Stimulated activated CD4-positive, alpha-beta T cell treated with anti-CD3 and anti-CD28 coated beads, TNF-alpha, amount 100 ng/mL, for 24 hours (primary cell): ENCODE results near the gene TEX35.

Experiments used
- DNase-seq, 3 experiments: peaks; one replicate each; pipeline ENCODE4 v3.0.0-alpha.2; 2020; ENCODE audit warnings: low read depth in 3 of 3

The TEX35 gene

DNA sequence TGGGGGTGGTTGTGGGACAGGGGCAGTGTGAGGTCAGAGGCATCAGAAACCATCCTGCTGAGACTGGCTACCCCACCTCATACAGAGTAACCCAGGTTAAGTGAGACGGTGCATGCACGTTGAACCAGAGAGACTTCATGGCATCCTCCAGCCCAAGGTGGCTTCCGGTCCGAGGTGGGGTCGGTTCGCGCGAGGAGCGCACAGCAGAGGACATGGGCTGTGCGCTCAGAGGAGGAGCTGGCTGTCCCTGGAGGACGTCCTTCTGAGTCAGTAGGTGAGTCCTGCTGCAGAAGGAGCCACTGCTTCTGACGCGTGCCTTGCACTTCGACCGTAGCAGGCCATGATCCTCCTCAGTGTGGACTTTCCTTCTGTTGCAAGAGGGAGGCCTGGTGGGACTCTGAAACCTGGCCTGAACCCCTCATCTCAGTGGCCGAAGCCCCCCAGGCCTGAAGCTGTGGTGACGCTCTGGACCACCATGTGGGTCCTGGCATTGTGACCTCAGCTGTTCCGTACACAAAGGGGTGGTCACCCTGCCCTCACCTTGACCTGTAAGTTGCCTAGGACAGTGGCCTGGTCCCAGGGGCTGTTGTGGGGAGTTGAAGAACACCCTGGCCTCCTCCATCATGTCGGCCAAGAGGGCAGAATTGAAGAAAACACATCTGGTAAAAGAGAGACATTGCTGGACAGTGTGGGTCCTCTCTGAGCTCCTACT is at the start of gene TEX35:
TSS of gene TEX35 (plus strand) at position 544 of the 712 bp plus-strand sequence. CDS start at position 624, 80 bp downstream.
- DNase-seq = no peak

DNA sequence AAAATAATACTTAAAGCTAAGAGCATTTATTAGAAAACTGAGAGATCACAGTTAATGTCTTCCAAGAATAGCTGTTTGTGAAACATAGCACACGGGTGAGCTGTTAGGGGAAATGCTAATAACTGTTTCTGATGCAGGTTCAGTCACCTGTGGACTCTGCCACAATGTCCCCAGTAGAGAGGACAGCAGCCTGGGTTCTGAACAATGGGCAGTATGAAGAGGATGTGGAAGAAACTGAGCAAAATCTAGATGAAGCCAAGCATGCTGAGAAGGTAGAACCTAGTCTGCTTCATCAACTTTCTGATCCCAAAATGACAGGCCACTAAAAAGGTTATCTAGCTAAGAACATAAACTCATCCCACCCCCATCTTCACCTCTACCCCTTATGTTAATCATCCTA is 48.8 kb upstream of the TEX35 start:
- DNase-seq = no peak

DNA sequence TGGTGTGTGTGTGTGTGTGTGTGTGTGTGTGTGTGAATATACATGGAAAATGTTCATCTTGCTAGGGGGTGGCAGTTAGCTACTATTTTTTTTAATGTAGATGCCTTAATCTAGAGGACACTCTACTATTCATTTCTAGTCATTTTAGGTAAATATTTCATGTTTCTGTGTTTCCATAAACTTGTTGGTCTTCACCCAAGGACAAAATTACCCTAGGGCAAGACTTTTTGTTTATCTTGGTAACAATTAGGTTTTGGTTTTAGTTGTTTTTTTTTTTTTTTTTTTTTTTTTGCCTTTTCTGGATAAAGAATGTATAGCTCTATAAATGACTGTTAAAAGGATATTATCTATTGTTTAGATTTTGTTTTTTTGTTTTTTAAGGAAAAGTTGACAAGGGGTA is 48.3 kb upstream of the TEX35 start:
- DNase-seq = no peak

DNA sequence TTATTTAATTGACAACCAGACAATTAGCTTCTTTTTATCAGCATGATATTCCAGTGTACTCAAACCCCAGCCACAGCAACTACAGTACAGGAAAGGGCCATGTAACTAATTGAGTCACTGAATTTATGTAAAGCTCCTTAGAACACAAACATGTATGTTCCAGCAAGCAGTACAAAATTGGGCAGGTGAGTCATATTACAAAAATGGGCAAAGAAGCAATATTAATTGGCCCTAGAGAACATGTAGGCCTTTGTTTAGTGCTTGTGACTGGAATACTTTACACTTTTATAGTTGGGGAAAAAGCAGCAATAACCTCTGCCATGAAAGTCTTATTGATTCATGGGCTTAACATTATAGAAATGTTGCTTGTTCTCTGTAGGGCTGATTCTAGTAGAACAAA is 47.9 kb upstream of the TEX35 start:
- DNase-seq = no peak

DNA sequence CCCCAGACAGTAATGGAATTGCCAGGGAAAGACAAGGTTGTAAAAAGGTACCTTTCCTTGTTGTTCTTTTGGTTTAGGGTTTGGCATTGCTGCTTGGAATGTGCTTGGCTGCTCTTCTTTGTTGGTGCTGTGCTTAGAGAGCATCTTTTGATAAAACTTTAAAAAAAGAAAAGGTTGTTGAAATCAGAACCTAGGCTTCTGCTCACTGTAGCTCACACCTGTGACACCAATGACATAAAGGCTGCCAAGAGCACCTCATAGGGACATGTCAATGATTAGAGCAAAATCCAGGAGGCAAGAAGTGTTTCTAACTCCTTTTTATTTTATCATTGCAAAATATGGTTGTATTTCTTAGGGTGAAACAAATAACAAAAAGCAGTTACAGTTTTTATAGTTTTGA is 45.1 kb upstream of the TEX35 start:
- DNase-seq = no peak

DNA sequence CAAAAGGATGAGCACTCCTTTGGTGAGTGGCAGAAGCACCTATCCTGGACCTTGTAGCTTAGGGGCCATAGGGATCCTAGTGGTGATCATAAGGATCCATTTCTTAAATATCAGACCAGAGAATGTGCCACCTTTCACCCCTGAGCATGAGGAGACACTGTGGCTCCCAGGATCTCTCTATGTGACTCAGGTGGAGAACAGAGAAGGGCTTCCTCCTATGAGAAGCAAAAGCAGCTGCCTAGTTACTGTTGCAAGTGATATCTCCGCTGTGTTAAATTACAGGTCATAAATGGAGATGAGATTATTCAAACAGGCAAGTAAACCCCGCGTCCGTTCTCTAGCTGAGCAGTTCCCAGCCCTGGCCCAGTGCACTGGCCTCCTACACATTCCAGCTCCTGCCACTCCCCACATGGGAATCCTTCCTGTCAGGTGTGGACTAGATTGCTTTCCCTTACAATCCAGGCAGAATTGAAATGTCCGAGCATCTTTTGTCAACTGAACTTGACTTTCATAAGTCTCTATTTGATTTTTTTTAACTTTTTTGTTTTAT is 42.4 kb upstream of the TEX35 start:
- DNase-seq = no peak

DNA sequence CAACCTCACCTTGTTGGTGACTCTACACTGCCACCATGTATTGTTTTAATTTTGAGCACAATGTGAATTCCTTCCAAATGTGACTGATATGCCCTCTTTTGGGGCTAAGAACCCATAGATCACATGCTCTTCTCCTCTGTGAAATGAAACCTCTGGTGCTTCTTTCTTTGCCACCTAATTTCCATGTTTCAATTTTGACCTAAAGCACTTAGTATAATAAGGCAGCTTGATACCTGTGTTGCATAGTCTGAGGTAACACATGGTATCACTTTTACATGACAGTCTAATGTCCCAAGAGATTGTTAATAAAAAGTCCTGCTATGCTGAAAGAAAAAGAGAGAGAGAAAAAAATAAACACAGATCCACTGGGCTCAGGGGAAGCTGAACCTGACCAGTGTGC is 40.4 kb upstream of the TEX35 start:
- DNase-seq = no peak

DNA sequence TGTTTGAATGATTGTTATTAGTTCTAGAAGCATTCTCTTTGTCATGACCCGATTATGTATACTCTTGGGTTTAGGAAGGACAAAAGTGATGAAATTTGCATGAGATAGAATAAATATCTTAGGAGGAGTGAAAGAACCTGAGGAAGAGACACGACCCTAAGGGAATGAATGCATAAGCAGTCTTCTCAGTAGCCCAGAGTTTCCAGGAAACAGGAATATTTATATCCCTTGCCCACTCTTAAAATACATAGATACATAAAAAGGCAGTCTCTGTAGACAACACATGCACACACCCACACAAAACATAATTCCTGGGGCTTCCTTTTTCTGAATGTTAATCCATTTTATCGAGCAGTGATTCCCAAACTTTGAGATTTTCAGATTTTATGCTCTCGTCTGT is 35.5 kb upstream of the TEX35 start:
- no peak for DNase-seq

DNA sequence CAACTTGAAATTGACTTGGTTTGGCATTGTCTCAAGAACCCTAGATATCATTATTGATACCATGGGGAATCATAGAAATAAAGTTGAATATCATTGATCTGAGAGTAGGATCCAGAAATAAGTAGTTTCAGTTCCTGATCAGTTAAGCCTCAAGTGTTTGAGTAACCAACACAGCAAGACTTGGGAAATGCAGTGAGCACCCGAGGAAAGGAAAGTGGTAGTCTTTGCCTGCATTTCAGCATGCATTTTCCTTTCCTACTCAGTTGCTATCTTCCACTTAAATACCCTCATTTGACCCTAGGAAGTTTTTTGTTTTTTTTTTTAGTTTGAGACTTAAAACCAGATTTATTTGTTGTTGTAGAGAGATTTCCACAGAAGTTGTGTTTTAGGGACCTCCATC is 35.1 kb upstream of the TEX35 start:
- no peak for DNase-seq

DNA sequence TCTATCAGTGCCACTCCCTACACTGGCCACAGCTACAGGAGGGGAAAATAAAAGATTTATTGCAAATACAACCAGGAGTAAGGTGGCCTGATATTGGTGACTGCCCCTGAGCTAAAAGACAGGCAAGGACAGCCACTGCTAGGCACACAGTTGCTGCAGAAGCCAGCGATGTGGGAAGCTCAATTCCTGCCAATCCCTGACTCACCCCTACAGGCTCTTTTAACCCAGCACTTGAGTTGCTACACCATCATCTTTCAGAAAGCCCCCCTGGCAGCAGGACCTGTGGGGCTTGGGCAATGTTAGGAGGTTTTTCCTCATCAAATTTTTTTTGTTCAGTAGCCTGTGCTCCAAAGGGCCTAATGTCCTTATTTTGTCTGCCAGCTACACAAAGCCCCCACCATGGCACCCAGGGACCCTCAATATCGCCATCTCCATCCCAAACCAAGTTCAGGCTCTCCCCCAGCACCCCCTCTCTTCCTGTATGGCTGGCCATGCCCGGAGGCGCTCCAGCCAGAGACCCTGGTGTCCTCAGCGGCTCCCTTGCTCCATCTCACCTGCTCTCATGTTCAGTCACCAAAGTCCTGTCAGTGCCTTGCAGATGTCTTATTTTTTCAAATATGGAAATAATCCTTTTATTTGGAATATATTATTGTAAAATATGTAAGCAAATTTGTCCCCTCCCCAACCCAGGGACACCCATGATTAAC is 29.5 kb upstream of the TEX35 start:
- DNase-seq = no peak

DNA sequence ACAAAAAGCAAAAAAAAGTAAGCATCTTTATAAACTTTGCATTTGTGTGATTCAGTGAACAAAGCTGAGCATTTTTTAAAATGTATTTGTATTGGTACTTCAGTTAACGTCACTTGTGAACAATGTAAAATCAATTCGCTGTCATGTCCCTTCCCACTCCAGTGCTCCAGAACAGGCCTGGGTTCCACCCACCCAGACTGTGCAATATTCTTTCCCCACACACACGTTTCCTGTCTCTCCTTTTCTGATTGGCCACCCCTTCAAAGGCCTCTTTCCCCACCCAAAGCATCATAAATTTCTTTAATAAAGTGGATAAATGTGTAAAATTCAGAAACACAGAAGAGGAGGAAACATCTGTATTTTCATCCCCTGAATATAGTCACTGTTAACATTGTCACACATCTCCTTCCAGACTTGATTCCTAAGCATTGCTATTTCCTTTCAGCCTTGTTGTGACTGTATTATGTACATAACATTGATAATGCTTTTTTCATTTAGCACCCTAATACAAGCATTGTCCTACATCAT is 28.1 kb upstream of the TEX35 start:
- no peak for DNase-seq

DNA sequence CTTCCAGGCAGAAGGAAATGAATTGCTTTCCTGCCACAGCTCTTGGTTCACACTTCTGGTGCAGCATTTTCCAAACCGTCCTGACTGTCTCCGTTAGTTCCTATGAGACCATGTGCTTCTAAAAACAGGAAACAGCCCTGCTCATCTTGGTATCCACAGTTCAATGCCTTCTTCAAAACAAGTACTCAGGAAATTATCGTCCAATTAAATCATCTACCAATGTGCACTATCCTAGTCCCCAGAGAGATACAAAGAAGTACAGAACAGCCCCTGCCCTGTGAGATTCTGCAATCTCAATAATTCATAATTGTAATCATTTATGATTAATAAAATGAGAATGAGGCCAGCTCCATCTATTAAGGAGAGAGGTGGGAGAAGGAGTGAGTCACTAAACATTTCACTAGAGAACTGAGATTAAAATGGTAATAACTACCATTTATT is 27.3 kb upstream of the TEX35 start:
- DNase-seq = no peak

DNA sequence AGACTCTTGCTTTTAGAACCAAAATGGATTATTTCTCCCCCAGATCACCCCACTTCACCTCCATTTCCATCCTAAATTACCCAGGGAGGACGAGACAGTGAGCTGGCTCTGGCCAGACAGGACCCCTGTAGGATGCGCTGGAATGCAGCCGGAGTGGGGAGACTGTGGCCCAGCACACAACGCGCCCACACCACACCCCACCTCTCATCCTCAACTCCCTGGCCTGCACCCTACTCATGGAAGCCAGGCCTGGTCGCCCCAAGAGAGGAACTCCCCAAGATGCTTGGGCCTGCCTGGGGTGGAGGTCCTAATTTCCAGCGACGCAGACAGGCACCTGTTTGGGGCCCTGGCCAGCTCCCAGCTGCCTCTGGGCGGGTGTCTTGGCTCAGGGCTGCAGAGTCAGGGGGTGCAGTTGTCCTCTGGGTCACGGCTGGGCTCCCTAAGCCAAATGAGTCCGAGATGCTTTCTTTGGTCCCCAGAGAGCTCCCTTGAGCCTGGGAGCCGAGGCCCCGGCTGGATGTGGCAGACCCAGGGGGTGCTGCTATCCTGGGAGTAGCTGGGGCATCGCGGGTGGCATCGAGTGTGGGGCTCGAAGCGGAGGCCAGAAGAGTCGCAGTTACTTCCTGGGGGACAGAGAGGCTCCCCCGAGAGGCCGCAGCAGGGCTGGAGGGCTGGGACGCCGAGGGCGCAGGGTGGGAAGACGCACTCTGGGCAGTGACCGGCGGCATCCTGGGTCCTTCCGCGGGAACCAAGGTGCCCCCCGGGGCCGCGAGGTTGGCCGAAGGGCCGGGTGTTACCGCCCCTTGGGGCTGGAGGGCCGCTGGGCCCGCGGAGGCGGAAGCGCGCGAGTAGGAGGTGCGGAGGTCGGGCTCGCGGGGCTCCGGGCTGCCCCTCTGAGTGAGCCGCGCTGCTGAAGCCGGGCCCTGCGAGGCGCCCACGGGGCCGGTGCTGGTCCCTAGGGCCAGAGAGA is 26.5 kb upstream of the TEX35 start:
- DNase-seq = no peak

DNA sequence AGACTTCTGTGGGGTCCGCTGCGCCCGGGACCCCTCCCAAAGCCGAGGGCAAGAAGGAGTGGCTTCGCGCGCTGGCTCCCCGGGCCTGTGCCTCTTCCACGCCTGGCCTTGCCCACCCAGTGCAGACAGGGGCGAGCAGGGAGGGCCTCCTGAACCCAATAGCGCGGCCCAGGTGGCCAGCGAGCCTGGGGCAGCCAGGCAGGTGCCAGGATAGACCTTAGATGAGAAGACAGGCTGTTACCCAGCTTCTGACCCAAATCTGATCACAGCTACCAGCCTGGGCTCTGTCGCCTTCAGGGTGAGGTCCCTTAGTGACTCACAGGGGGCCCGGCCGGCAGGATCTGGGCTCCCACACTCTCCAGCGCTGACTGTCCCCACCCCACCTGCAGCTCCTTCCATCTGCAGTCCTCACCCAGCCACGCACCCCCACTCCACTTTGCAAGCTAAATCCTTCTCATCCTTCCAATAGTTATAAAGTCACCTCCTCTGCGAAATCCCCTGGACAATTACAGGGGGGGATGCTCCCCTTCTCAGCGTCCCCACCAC is 25.8 kb upstream of the TEX35 start:
- no peak for DNase-seq

DNA sequence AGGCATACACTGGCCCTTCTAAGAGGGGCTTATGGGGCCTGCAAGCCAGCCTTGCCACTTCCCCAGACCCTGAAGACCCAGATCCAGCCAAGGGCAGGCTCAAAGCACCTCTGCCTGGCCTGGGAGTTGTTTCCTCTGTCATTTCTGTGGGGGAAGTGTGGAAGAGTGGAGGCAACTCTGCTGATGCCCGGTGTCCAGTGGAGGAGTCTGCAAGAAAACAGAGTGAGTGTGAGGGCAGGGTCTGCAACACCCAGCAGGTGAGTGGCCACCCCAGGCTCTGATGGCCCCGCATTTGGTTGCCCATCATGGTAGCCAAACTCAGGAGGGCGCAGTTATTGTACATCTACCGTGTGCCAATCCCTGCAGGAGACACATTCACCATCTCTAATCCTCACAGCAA is 24.5 kb upstream of the TEX35 start:
- DNase-seq = no peak

DNA sequence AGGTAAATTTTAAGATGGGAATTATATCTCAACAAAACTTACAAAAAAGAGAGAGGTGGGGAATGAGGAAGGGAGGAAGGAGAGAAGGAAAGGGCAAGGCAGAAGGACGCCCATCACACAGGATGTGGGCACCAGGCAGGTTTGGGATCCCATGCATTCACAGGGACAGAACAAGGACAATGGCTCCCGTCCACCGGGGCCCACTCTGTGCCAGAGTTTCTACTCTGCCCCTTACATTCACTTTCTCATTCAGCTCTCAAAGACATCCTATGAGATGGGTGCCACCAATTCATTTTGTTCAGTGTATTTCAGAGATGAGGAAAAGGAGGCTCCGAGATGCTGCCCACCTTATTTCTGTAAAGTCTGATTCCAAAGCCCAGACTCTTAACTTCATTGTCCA is 23.5 kb upstream of the TEX35 start:
- DNase-seq = no peak

DNA sequence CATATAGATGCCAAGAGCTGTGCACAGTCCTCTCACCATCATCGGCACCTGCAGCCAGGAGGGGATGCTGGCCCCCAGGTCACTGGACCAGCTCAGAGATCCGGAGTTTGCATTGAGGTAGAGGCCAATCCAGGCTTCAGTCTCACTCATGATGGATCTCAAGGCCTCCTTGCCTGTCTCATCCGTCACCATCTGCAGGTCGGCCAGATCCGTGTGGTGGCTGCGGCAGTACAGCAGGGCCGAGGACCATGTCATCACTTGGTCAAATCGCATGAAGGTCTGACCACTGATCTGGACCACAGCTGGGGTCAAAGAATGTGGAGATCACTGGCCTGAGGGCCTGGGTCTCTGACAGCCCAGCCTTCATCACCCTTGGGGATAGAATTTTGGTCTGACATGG is 22.8 kb upstream of the TEX35 start:
- no peak for DNase-seq

DNA sequence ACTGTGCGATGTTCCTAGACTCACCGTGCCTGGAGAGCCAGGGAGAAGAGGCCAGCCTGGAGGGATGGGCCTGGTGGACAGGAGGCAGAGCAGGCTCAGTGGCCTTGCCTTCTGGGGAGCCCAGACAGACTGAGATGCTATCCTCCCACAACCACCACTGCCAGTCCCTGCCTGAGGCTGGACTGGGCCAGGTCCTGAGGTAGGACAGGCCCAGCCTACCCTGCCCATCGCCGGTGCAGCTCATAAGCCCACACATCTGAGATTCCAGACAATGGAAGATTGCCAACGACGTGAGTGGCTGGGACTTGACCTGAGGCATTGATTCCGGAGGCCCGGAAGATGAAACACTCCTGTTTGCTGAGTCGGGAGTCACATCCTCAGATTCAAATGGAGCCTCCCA is 21.9 kb upstream of the TEX35 start:
- no peak for DNase-seq

DNA sequence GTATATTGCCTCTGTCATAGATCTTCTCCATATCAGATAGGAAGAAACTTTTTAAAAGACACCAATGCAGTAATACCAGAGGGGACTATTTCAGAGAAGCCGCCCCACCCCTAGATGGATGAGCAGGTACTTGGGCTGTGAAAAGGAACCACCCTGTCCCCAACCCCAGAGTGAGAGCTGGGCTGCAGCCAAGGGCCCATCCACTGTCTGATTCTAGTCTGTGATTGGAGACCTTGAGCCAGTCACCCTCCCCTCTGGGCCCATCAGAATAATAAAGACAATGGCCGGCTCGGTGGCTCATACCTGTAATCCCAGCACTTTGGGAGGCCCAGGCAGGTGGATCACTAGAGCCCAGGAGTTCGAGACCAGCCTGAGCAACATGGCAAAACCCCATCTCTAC is 21.2 kb upstream of the TEX35 start:
- DNase-seq = no peak

DNA sequence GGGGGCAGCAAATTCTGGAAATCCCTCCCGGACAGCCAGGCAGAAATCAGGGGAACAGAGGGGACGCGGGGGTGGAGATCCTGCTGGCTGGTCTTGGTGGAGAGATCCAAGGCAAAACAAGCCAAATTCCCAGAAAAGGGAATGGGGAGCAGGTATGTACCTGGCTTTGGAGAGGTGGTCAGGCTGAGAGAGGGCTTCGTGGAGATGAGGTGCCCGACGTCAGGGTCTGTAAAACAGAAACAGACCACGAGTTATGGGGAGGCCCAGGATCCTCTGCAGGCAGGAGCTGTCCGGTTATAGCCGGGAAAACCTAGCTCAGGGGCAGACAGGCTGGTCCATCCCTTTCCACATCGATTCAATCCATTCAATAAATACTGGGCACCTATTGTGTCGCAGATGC is 20.6 kb upstream of the TEX35 start:
- no peak for DNase-seq

DNA sequence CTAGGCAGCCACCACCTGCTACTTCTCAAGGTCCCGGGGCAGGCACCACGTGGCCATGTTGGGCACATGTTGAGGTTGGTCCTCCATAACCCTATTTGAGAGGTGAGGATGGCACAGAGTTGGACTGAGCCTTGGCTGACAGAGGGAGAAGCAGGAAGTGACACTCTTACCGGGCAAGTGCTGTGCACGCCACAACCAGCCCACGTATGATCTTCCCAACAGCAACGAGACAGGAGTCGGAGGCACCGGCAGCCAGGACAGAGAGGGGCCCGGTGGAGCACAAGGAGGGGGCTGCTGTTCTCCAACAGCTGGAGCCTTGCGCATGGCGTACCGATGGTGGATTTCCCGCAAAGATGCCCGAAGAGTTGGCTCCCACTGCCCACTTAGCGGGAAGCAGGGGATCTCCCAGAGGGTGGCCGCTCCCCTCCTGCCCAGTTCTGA is 19.6 kb upstream of the TEX35 start:
- DNase-seq = no peak

DNA sequence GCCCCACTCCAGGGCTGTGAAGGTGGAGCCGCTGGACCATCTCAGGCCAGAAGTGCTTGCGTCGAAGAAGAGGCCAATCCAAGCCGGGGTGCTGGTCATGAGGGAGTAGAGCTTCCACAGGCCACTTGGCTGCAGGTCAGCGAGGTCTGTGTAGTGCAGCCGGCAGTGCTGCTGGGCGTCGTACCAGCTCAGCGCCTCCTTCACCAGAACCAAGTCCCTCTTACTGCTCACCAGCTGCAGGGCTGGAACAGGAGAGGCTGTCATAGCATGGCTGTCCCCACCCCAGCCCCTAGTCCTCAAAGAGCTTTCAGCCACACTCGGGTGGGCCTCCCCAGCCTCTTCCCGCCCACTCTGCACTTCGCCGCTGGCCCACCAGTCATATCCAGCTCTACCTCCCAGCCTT is 18.3 kb upstream of the TEX35 start:
- no peak for DNase-seq
